SJSA1 (cell line): ENCODE results near the gene TTC28. TPM values are rescaled to one million over a fixed set of nuclear protein-coding genes. Genes with fewer than 3 reads are reported as not detected.
"Not testable (repeated sequence)": the region's sequence is repeated elsewhere in the genome, so short reads cannot be mapped to it uniquely, and the experiment has no call there.

ENCODE experiments used
- DNase-seq, 2 experiments: peaks; one replicate each; pipeline ENCODE4 v3.0.0-alpha.2; 2015 to 2020; ENCODE audit warnings: low spot score in 2 of 2, low read depth in 1 of 2
- H3K27ac ChIP-seq: fragments of 250-450 bp; sonication (Bioruptor Pico); 2 replicates; pipeline ENCODE4 v1.5.1; 2020; ENCODE audit warnings: mild to moderate bottlenecking, moderate library complexity
- H3K27me3 ChIP-seq: fragments of 250-450 bp; sonication (Bioruptor Pico); replicated peaks from 2 replicates; pipeline ENCODE4 v1.5.1; 2020; ENCODE audit warnings: mild to moderate bottlenecking, moderate library complexity
- H3K36me3 ChIP-seq: fragments of 250-450 bp; sonication (Bioruptor Pico); 2 replicates; pipeline ENCODE4 v1.5.1; 2020; ENCODE audit warnings: mild to moderate bottlenecking
- H3K4me1 ChIP-seq: fragments of 250-450 bp; sonication (Bioruptor Pico); replicated peaks from 2 replicates; pipeline ENCODE4 v1.6.1; 2021; ENCODE audit warnings: mild to moderate bottlenecking
- H3K4me3 ChIP-seq: fragments of 250-450 bp; sonication (Bioruptor Pico); 2 replicates; pipeline ENCODE4 v1.5.1; 2020; ENCODE audit warnings: mild to moderate bottlenecking
- H3K9me3 ChIP-seq: fragments of 250-450 bp; sonication (Bioruptor Pico); replicated peaks from 2 replicates; pipeline ENCODE4 v1.5.1; 2020; ENCODE audit warnings: mild to moderate bottlenecking
- total RNA-seq: library from RNA; depleted of rRNA; stranded (reverse); fragments of >200 nt; shearing (Covaris generic); gene quantifications from 2 replicates; pipeline ENCODE4 v1.2.3, GENCODE V29; 2014

Gene TTC28
- total RNA-seq, 1 experiment from 2014 or later = 9.7 TPM

DNA sequence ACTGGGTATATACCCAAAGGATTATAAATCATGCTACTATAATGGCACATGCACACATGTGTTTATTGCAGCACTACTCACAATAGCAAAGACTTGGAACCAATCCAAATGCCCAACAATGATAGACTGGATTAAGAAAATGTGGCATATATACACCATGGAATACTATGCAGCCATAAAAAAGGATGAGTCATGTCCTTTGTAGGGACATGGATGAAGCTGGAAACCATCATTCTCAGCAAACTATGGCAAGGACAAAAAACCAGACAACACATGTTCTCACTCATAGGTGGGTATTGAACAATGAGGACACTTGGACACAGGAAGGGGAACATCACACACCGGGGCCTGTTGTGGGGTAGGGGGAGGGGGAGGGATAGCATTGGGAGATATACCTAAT, 216.2 kb downstream of the TTC28 start:
- H3K4me3 ChIP-seq, DNase-seq, H3K27ac ChIP-seq, H3K9me3 ChIP-seq, H3K27me3 ChIP-seq, H3K4me1 ChIP-seq, H3K36me3 ChIP-seq: not testable (repeated sequence)

- no peak overlapping the region for H3K4me3 ChIP-seq
- no peaks in the 10 kb centered on the region for H3K27me3 ChIP-seq
- H3K9me3 ChIP-seq = no peaks in the 10 kb centered on the region
- H3K27ac ChIP-seq = no peak overlapping the region
- no peaks in the 10 kb centered on the region for H3K36me3 ChIP-seq
- no peaks in the 10 kb centered on the region for H3K4me1 ChIP-seq
- no peak for DNase-seq
Observed at GRCh38 chr22:28462901-28463300, 216.7 kb downstream of the TTC28 start.

DNA sequence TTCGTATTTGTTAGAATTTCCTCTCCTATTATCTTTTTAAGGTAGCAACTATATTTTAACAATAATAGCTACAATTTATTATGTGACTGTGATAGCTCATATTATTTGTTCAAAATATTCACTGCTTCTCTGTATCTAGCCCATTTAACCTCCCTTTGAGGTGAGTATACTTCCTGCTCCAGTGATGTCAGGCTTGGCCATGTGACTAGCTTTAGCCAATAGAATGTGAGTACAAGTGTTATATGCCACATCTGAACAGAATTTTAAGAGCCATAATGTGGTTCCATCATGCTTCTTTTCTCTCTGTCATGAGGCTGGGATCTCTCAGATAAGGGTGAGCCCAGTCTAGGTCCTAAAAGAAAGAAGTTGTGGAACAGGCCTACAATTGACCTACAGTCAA, 217.6 kb downstream of the TTC28 start:
- Histone ChIP-seq H3K27me3 (no peaks in the 10 kb centered on the region), H3K4me1 (peaks cover 1% of the 10 kb centered on the region; the same call in 1 of the 2 replicates), H3K27ac (no peak overlapping the region), H3K4me3 (no peak overlapping the region), H3K9me3 (no peaks in the 10 kb centered on the region), H3K36me3 (no peaks in the 10 kb centered on the region)
- no peak for DNase-seq

DNA sequence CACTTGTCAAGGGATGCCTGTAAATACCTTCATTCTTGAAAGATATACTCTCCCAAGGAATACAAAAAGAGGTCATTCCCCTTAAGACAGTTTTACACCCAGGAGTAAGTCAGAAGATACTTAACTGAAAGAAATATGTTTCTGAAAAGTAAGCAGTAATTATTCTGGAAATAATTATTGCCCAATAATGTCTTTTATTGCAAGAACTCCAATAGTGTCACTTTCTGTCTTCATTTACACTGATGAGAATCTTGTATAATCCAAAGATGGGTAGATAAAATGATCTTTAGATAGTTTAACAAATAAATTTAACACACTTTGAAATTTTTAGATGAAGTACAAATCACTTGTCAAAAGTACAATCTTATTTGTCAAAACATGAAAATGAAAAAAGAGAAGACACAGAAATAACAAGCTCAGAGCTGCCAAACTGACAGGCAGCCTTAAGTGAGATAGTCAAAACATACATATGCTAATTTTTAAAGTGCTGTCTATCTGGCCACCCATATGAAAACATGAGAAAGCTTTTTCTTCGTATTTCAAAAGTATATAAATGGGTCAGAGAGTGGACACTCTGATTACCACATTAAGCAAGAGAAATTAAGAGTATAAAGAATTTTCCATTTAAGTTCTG, 225.1 kb downstream of the TTC28 start:
- Histone ChIP-seq H3K4me3 (no peak overlapping the region), H3K27me3 (no peaks in the 10 kb centered on the region), H3K27ac (no peak overlapping the region), H3K36me3 (no peaks in the 10 kb centered on the region), H3K4me1 (peaks cover 7% of the 10 kb centered on the region; the same call in 1 of the 2 replicates), H3K9me3 (no peaks in the 10 kb centered on the region)
- DNase-seq = no peak

- Histone ChIP-seq H3K9me3 (no peaks in the 10 kb centered on the region), H3K27ac (no peak overlapping the region), H3K4me3 (no peak overlapping the region), H3K36me3 (no peaks in the 10 kb centered on the region), H3K27me3 (0 out of 2 replicates have a peak, but pooled peaks cover 9% of the 10 kb centered on the region), H3K4me1 (no peaks in the 10 kb centered on the region)
- no peak for DNase-seq
Observed at GRCh38 chr22:28450109-28450508, 229.5 kb downstream of the TTC28 start.

DNA sequence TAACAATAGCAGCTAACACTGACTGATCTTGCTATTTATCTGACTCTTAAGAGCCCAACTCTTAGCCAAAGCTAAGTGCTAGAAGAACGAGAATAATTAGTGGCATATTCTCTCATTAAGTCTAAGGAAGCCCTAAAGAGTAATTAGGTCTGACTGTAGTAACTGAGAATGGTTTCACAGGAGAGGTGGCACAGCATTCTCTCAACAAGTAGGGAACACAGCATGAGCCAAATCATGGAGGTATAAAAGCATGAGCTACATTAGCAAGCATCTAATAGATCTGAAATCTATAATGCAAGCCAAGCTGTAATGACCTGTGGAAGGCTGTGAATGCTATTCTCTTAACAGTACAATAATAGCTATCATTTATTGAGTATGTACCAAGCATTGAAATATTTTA, 230.6 kb downstream of the TTC28 start:
- no peaks in the 10 kb centered on the region for H3K4me1 ChIP-seq
- no peak overlapping the region for H3K4me3 ChIP-seq
- H3K27me3 ChIP-seq = peaks cover 11% of the 10 kb centered on the region
- DNase-seq = no peak
- H3K27ac ChIP-seq = no peak overlapping the region
- H3K36me3 ChIP-seq = no peaks in the 10 kb centered on the region
- no peaks in the 10 kb centered on the region for H3K9me3 ChIP-seq

- Histone ChIP-seq H3K36me3 (no peaks in the 10 kb centered on the region), H3K9me3 (no peaks in the 10 kb centered on the region), H3K4me1 (0 out of 2 replicates have a peak, but pooled peaks cover under 1% of the 10 kb centered on the region), H3K4me3 (no peak overlapping the region), H3K27me3 (peaks cover 15% of the 10 kb centered on the region), H3K27ac (no peak overlapping the region)
- no peak for DNase-seq
Observed at GRCh38 chr22:28448625-28449024, 231.0 kb downstream of the TTC28 start.

DNA sequence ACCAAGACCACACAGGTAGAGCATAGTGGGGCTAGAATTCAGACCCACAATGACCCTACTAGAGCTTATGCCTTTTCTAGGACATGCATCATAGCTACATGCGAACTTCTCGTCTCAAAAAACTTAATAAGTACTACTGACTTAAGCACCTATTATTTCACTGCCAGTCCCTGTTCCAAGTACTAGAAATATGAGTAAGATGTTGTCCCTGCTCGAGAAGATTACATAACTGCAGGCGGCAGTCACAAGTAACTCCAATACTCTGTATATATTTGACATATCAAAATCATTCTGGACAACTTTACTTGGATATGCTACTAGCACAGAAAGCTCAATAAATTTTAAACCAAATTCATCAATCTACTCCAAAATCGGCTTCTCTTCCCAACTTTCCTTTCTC, 235.0 kb downstream of the TTC28 start:
- DNase-seq = no peak
- H3K4me1 ChIP-seq = peaks cover 15% of the 10 kb centered on the region
- H3K9me3 ChIP-seq = no peaks in the 10 kb centered on the region
- peaks cover 16% of the 10 kb centered on the region for H3K27me3 ChIP-seq
- H3K4me3 ChIP-seq = no peak overlapping the region
- H3K27ac ChIP-seq = no peak overlapping the region
- H3K36me3 ChIP-seq = no peaks in the 10 kb centered on the region

DNA sequence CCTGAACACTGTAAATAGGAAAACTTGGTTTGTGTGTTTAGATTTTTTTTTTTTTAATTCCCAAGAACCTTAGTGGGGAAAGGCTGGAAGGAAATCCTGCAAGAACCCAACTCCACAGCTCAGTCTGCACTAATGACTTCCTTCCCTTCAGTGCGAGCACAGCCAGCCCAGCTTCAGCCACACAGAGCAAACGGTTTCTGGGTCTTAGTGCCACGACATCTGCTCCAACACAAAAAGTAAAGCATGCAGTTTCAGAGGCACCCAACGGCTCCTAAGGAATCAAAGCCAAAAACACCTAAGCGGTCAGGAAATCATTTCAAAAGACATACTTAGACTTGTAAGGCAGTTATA, 236.1 kb downstream of the TTC28 start:
- Histone ChIP-seq H3K27me3 (peaks cover 16% of the 10 kb centered on the region), H3K4me3 (no peak overlapping the region; the same call in 1 of the 2 replicates), H3K36me3 (no peaks in the 10 kb centered on the region), H3K27ac (no peak overlapping the region), H3K9me3 (no peaks in the 10 kb centered on the region), H3K4me1 (peaks cover 15% of the 10 kb centered on the region)
- peak in 1 of 2 experiments; percentile 30 for DNase-seq

GRCh38 chr22:28442711-28443525, 236.7 kb downstream of the TTC28 start:
- Histone ChIP-seq H3K4me1 (peaks cover 15% of the 10 kb centered on the region), H3K4me3 (peak overlapping the region; percentile 10), H3K27me3 (peaks cover 13% of the 10 kb centered on the region), H3K27ac (no peak overlapping the region), H3K9me3 (no peaks in the 10 kb centered on the region), H3K36me3 (no peaks in the 10 kb centered on the region)
- DNase-seq = peak in 1 of 2 experiments; percentile 10

GRCh38 chr22:28442264-28442710, 237.4 kb downstream of the TTC28 start:
- Histone ChIP-seq H3K4me1 (peaks cover 15% of the 10 kb centered on the region), H3K27ac (no peak overlapping the region), H3K36me3 (no peaks in the 10 kb centered on the region), H3K4me3 (peak overlapping the region; percentile 10; the same call in 1 of the 2 replicates), H3K27me3 (peaks cover 9% of the 10 kb centered on the region), H3K9me3 (no peaks in the 10 kb centered on the region)
- peak; percentile 50 to 61 for DNase-seq

- H3K4me1 ChIP-seq = peaks cover 15% of the 10 kb centered on the region
- no peak for DNase-seq
- peaks cover 7% of the 10 kb centered on the region for H3K27me3 ChIP-seq
Observed at GRCh38 chr22:28441720-28442263, 237.8 kb downstream of the TTC28 start.

GRCh38 chr22:28440592-28441390, 238.8 kb downstream of the TTC28 start:
- Histone ChIP-seq H3K36me3 (no peaks in the 10 kb centered on the region), H3K9me3 (no peaks in the 10 kb centered on the region), H3K4me3 (no peak overlapping the region), H3K27ac (no peak overlapping the region), H3K27me3 (peaks cover 7% of the 10 kb centered on the region), H3K4me1 (peaks cover 15% of the 10 kb centered on the region)
- DNase-seq = no peak

More at GRCh38 chr22:28441720-28442263, 237.8 kb downstream of the TTC28 start:
- Histone ChIP-seq H3K36me3 (no peaks in the 10 kb centered on the region), H3K4me3 (no peak overlapping the region), H3K9me3 (no peaks in the 10 kb centered on the region), H3K27ac (no peak overlapping the region)
